Measurements from ENCODE around the gene ELL2.

DNA sequence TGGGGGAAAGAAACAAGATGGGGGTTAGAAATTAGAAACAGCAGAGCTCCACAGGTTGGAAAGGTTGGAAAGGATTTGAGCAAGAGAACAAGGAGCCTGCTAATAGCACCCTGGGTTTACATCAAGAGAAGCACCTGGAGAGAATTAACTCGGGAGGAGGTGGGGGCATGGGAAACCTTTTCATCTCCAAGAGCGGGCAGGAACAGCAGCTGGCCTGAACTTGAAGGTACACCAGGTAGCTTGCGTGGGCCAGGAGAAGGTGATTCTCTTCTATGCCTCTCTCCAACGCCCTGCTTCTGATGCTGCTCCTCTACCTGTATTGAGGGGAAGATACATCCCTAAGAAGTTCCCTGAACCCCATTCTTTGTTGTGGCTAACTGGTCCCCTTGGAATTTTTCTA, 102.0 kb downstream of the ELL2 start:
- TF ChIP-seq ARNTL (CRISPR knock-in tag; IDR thresholded peaks at IDR 0.05; ENCODE audit: borderline replicate concordance, low read depth) (no peak), RARB (CRISPR knock-in tag; IDR thresholded peaks at IDR 0.05) (no peak), ZFP30 (CRISPR knock-in tag; IDR thresholded peaks at IDR 0.05) (no peak), ZNF70 (CRISPR knock-in tag; IDR thresholded peaks at IDR 0.05) (no peak), ZNF565 (CRISPR knock-in tag; conservative IDR thresholded peaks at IDR 0.05; ENCODE audit: low read depth) (no peak)
- TF ChIP-seq, protein P1, sequence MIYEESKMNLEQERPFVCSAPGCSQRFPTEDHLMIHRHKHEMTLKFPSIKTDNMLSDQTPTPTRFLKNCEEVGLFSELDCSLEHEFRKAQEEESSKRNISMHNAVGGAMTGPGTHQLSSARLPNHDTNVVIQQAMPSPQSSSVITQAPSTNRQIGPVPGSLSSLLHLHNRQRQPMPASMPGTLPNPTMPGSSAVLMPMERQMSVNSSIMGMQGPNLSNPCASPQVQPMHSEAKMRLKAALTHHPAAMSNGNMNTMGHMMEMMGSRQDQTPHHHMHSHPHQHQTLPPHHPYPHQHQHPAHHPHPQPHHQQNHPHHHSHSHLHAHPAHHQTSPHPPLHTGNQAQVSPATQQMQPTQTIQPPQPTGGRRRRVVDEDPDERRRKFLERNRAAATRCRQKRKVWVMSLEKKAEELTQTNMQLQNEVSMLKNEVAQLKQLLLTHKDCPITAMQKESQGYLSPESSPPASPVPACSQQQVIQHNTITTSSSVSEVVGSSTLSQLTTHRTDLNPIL (CRISPR knock-in tag; IDR thresholded peaks at IDR 0.05; ENCODE audit: low read depth): no peak
- TF ChIP-seq, protein P2, sequence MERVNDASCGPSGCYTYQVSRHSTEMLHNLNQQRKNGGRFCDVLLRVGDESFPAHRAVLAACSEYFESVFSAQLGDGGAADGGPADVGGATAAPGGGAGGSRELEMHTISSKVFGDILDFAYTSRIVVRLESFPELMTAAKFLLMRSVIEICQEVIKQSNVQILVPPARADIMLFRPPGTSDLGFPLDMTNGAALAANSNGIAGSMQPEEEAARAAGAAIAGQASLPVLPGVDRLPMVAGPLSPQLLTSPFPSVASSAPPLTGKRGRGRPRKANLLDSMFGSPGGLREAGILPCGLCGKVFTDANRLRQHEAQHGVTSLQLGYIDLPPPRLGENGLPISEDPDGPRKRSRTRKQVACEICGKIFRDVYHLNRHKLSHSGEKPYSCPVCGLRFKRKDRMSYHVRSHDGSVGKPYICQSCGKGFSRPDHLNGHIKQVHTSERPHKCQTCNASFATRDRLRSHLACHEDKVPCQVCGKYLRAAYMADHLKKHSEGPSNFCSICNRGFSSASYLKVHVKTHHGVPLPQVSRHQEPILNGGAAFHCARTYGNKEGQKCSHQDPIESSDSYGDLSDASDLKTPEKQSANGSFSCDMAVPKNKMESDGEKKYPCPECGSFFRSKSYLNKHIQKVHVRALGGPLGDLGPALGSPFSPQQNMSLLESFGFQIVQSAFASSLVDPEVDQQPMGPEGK (CRISPR knock-in tag; IDR thresholded peaks at IDR 0.05; ENCODE audit: borderline replicate concordance): no peak
- TF ChIP-seq, protein P3, sequence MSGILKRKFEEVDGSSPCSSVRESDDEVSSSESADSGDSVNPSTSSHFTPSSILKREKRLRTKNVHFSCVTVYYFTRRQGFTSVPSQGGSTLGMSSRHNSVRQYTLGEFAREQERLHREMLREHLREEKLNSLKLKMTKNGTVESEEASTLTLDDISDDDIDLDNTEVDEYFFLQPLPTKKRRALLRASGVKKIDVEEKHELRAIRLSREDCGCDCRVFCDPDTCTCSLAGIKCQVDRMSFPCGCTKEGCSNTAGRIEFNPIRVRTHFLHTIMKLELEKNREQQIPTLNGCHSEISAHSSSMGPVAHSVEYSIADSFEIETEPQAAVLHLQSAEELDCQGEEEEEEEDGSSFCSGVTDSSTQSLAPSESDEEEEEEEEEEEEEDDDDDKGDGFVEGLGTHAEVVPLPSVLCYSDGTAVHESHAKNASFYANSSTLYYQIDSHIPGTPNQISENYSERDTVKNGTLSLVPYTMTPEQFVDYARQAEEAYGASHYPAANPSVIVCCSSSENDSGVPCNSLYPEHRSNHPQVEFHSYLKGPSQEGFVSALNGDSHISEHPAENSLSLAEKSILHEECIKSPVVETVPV (CRISPR knock-in tag; IDR thresholded peaks at IDR 0.05): no peak
